ENCODE results near the gene PIK3CB. TPM values are rescaled to one million over a fixed set of nuclear protein-coding genes. Genes with fewer than 3 reads are reported as not detected.
A peak's percentile ranks its signal among the peaks of the same experiment; 100 is the strongest.

The PIK3CB gene
- polyA plus RNA-seq, 3 donors, result 14.1 to 33.6 (median 20.4) TPM

- intact Hi-C loops (cut with micrococcal nuclease), result no loop called here
- TF ChIP-seq CTCF (IDR thresholded peaks at IDR 0.05), result no peak
- Mint-ChIP-seq H3K9me3 (peaks cover 38 to 64% (median 54%) of the 10 kb centered on the region in 7 donors), H3K27me3 (ENCODE audit: low read depth in 3 of 3) (peaks cover 0 to 2% (median 0%) of the 10 kb centered on the region in 3 donors), H3K27ac (peak overlapping the region in 1 of 7 donors; percentile 60), H3K4me1 (no peaks in the 10 kb centered on the region), H3K36me3 (peaks cover 51 to 56% of the 10 kb centered on the region in 2 donors), H3K4me3 (no peak overlapping the region)
- Histone ChIP-seq H3K9me3 (replicated peaks in 1 of 2; ENCODE audit: control insufficient read depth in 1 of 2, insufficient read depth in 1 of 2, low read length in 2 of 2) (peaks cover 26 to 49% of the 10 kb centered on the region in 2 donors), H3K27me3 (ENCODE audit: control insufficient read depth in 2 of 2, insufficient read depth in 2 of 2, low read length in 2 of 2) (no peaks in the 10 kb centered on the region), H4K20me1 (ENCODE audit: insufficient read depth, low read length) (no peaks in the 10 kb centered on the region), H2AFZ (ENCODE audit: insufficient read depth, low read depth, low read length, poor library complexity, severe bottlenecking) (no peak overlapping the region), H3K4me1 (ENCODE audit: control insufficient read depth in 1 of 2, insufficient read depth in 2 of 2, low read length in 2 of 2) (no peaks in the 10 kb centered on the region), H3K27ac (ENCODE audit: low read depth in 1 of 2, low read length in 2 of 2) (no peak overlapping the region), H3K4me2 (replicated peaks; ENCODE audit: extremely low read depth, low read length, poor library complexity, severe bottlenecking) (no peak overlapping the region), H3K79me2 (ENCODE audit: insufficient read depth, low read length) (no peaks in the 10 kb centered on the region), H3K36me3 (replicated peaks in 1 of 2; ENCODE audit: control insufficient read depth in 1 of 2, insufficient read depth in 2 of 2, low read length in 2 of 2) (peaks cover 45 to 54% of the 10 kb centered on the region in 2 donors), H3K4me3 (replicated peaks in 1 of 3; ENCODE audit: low read depth in 2 of 3, low read length in 3 of 3) (peak overlapping the region in 1 of 3 experiments; percentile 3), H3K9ac (ENCODE audit: insufficient read depth, low read length, poor library complexity, severe bottlenecking) (no peak overlapping the region)
- 96% methylated on average over 5 of the region's 5 CpGs for WGBS (ENCODE audit: insufficient coverage)
- DNase-seq, result no peak
Observed at GRCh38 chr3:138649134-138649533, 185.6 kb downstream of the PIK3CB start.

GRCh38 chr3:138646513-138646912 lies 188.2 kb downstream of the PIK3CB start:
- H3K9me3 Mint-ChIP-seq, result peaks cover 51 to 83% (median 74%) of the 10 kb centered on the region in 7 donors

More at GRCh38 chr3:138646513-138646912, 188.2 kb downstream of the PIK3CB start:
- Mint-ChIP-seq H3K27me3 (ENCODE audit: low read depth in 3 of 3) (peaks cover 0 to 2% (median 2%) of the 10 kb centered on the region in 3 donors), H3K4me3 (no peak overlapping the region), H3K4me1 (no peaks in the 10 kb centered on the region), H3K27ac (no peak overlapping the region), H3K36me3 (peaks cover 31 to 32% of the 10 kb centered on the region in 2 donors)
- no peak for TF ChIP-seq CTCF (IDR thresholded peaks at IDR 0.05)
- no peaks in the 10 kb centered on the region for H3K27me3 ChIP-seq (ENCODE audit: control insufficient read depth in 2 of 2, insufficient read depth in 2 of 2, low read length in 2 of 2)
- H3K4me2 ChIP-seq (replicated peaks; ENCODE audit: extremely low read depth, low read length, poor library complexity, severe bottlenecking), result no peak overlapping the region
- no peaks in the 10 kb centered on the region for H3K4me1 ChIP-seq (ENCODE audit: control insufficient read depth in 1 of 2, insufficient read depth in 2 of 2, low read length in 2 of 2)
- no peaks in the 10 kb centered on the region for H3K79me2 ChIP-seq (ENCODE audit: insufficient read depth, low read length)
- DNase-seq, result no peak
- H3K9ac ChIP-seq (ENCODE audit: insufficient read depth, low read length, poor library complexity, severe bottlenecking), result no peak overlapping the region
- H3K9me3 ChIP-seq (replicated peaks in 1 of 2; ENCODE audit: control insufficient read depth in 1 of 2, insufficient read depth in 1 of 2, low read length in 2 of 2), result peaks cover 39 to 70% of the 10 kb centered on the region in 2 donors
- peaks cover 25 to 29% of the 10 kb centered on the region in 2 donors for H3K36me3 ChIP-seq (replicated peaks in 1 of 2; ENCODE audit: control insufficient read depth in 1 of 2, insufficient read depth in 2 of 2, low read length in 2 of 2)
- H4K20me1 ChIP-seq (ENCODE audit: insufficient read depth, low read length), result no peaks in the 10 kb centered on the region
- H3K4me3 ChIP-seq (replicated peaks in 1 of 3; ENCODE audit: low read depth in 2 of 3, low read length in 3 of 3), result no peak overlapping the region
- intact Hi-C loops (cut with micrococcal nuclease), result no loop called here
- no peak overlapping the region for H2AFZ ChIP-seq (ENCODE audit: insufficient read depth, low read depth, low read length, poor library complexity, severe bottlenecking)
- H3K27ac ChIP-seq (ENCODE audit: low read depth in 1 of 2, low read length in 2 of 2), result no peak overlapping the region

Measured in CD14-positive monocyte (primary cell).